ENCODE results near the gene SLC46A1. TPM values are rescaled to one million over a fixed set of nuclear protein-coding genes. Genes with fewer than 3 reads are reported as not detected.

The SLC46A1 gene
- total and polyA plus RNA-seq, 9 of the 15 experiments (the other 6 are each of a cell fraction or from before 2014, with no cell fraction given), result 0.24 to 5.5 (median 3.1) TPM

DNA sequence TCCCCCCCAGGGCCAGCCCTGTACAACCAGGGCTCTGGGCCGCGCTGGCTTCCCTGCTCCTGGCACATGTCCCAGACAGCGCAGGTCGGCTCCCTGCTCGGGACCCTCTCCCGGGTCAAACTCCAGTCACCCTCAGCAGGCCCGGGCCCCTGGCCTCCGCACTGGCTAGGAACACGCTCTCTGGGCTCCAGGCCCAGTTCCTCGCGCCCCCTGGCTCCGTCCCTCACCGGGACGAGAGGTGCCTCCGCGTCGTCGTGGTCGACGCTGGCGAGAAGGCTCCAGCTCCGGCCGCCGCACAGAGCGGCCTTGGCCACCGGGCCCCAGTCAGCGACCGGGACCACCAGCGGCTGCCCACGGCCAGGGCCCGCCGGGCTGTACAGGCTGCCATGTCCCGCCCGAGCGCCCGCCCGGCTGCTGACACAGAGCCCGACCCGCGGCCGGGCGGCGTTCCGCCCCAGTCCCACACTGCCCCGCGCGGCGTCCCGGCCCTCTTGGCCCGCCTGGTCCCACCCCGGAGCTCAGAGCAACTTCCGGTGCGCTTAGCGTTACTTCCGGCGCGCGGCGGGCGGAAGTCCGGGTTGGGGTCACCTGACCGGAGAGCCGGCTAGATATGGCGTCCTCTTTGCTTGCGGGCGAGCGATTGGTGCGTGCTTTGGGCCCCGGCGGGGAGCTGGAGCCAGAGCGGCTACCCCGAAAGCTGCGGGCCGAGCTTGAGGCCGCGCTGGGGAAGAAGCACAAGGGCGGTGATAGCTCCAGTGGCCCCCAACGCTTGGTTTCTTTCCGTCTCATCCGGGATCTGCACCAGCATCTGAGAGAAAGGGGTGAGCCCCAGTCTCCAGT, 48.7 kb downstream of the SLC46A1 start, which contains the start of gene POLDIP2 (continued):
- TF ChIP-seq CBFA2T2 (conservative IDR thresholded peaks at IDR 0.05) (peak; percentile 56), ZNF79 (CRISPR knock-in tag; IDR thresholded peaks at IDR 0.05; ENCODE audit: low read depth) (no peak), DMBX1 (CRISPR knock-in tag; IDR thresholded peaks at IDR 0.05; ENCODE audit: borderline replicate concordance) (no peak), PHB2 (IDR thresholded peaks at IDR 0.05; ENCODE audit: low read depth) (no peak), STAG1 (CRISPR knock-in tag; IDR thresholded peaks at IDR 0.05; ENCODE audit: borderline replicate concordance) (no peak), ZC3H11A (IDR thresholded peaks at IDR 0.05; ENCODE audit: low read depth, low read length) (no peak), WHSC1 (IDR thresholded peaks at IDR 0.05; ENCODE audit: low read length) (no peak), HNRNPUL1 (IDR thresholded peaks at IDR 0.05; ENCODE audit: low read length) (no peak), POLR2G (IDR thresholded peaks at IDR 0.05; ENCODE audit: low read depth, low read length) (peak; percentile 99), RHOXF2B (CRISPR knock-in tag; conservative IDR thresholded peaks at IDR 0.05) (no peak), CHD1 (IDR thresholded peaks at IDR 0.05; ENCODE audit: low read length) (peak; percentile 33), NFXL1 (CRISPR knock-in tag; IDR thresholded peaks at IDR 0.05) (no peak), GTF2A2 (tag; IDR thresholded peaks at IDR 0.05) (no peak), ZNF41 (CRISPR knock-in tag; conservative IDR thresholded peaks at IDR 0.05) (no peak), MNT (conservative IDR thresholded peaks at IDR 0.05) (peak; percentile 67 to 94), DDX20 (tag; IDR thresholded peaks at IDR 0.05; ENCODE audit: low read depth) (no peak), CREM (IDR thresholded peaks at IDR 0.05; ENCODE audit: low read depth) (peak; percentile 97), ZNF282 (CRISPR knock-in tag; IDR thresholded peaks at IDR 0.05) (no peak), L3MBTL2 (IDR thresholded peaks at IDR 0.05) (peak; percentile 84), RAD51 (IDR thresholded peaks at IDR 0.05; ENCODE audit: borderline replicate concordance, low read depth) (peak; percentile 93), ZNF12 (CRISPR knock-in tag; IDR thresholded peaks at IDR 0.05) (no peak), NFE2L1 (tag; IDR thresholded peaks at IDR 0.05; ENCODE audit: borderline replicate concordance, low read depth) (no peak), MECOM (CRISPR knock-in tag; IDR thresholded peaks at IDR 0.05) (no peak)
- TF ChIP-seq, protein P1, sequence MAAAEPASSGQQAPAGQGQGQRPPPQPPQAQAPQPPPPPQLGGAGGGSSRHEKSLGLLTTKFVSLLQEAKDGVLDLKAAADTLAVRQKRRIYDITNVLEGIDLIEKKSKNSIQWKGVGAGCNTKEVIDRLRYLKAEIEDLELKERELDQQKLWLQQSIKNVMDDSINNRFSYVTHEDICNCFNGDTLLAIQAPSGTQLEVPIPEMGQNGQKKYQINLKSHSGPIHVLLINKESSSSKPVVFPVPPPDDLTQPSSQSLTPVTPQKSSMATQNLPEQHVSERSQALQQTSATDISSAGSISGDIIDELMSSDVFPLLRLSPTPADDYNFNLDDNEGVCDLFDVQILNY (CRISPR knock-in tag; IDR thresholded peaks at IDR 0.05), result no peak
- TF ChIP-seq, protein P2, sequence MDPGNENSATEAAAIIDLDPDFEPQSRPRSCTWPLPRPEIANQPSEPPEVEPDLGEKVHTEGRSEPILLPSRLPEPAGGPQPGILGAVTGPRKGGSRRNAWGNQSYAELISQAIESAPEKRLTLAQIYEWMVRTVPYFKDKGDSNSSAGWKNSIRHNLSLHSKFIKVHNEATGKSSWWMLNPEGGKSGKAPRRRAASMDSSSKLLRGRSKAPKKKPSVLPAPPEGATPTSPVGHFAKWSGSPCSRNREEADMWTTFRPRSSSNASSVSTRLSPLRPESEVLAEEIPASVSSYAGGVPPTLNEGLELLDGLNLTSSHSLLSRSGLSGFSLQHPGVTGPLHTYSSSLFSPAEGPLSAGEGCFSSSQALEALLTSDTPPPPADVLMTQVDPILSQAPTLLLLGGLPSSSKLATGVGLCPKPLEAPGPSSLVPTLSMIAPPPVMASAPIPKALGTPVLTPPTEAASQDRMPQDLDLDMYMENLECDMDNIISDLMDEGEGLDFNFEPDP (CRISPR knock-in tag; IDR thresholded peaks at IDR 0.05), result no peak
- TF ChIP-seq, protein P3, sequence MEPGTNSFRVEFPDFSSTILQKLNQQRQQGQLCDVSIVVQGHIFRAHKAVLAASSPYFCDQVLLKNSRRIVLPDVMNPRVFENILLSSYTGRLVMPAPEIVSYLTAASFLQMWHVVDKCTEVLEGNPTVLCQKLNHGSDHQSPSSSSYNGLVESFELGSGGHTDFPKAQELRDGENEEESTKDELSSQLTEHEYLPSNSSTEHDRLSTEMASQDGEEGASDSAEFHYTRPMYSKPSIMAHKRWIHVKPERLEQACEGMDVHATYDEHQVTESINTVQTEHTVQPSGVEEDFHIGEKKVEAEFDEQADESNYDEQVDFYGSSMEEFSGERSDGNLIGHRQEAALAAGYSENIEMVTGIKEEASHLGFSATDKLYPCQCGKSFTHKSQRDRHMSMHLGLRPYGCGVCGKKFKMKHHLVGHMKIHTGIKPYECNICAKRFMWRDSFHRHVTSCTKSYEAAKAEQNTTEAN (CRISPR knock-in tag; IDR thresholded peaks at IDR 0.05), result no peak

Measured in K562 (cell line).